ENCODE measurements around the gene SESN3. TPM values are rescaled to one million over a fixed set of nuclear protein-coding genes. Genes with fewer than 3 reads are reported as not detected.
"Not testable (repeated sequence)": the region's sequence is repeated elsewhere in the genome, so short reads cannot be mapped to it uniquely, and the experiment has no call there.

The SESN3 gene
- total RNA-seq, 1 experiment from 2014 or later = 6.3 TPM

- peaks cover 5% of the 10 kb centered on the region for H3K4me1 Mint-ChIP-seq (ENCODE audit: insufficient read depth, unreplicated experiment)
- CTCF ChIA-PET = interaction anchor here (0.6 to 1.0 kb wide), 2 partner anchors 43 to 452 kb away, joined by 3 read pairs; no protein-coding TSS in a partner anchor
- POLR2A ChIA-PET = interaction anchor here (0.6 to 2.3 kb wide), 6 partner anchors 9 to 283 kb away, joined by 3 to 12 read pairs (median 6); partner anchors contain the start of gene SESN3
- no peaks in the 10 kb centered on the region for H3K9me3 Mint-ChIP-seq (ENCODE audit: unreplicated experiment)
- no peak for TF ChIP-seq CTCF (IDR thresholded peaks at IDR 0.05; ENCODE audit: unreplicated experiment)
- H3K4me3 Mint-ChIP-seq (ENCODE audit: unreplicated experiment) = no peak overlapping the region
- BruUV-seq (replicated peaks) = no TSS peak
- no peaks in the 10 kb centered on the region for H3K36me3 Mint-ChIP-seq (ENCODE audit: insufficient read depth, unreplicated experiment)
- no peak overlapping the region for H3K27ac Mint-ChIP-seq (ENCODE audit: low read depth, unreplicated experiment)
- H3K27me3 Mint-ChIP-seq (ENCODE audit: insufficient read depth, unreplicated experiment) = no peaks in the 10 kb centered on the region
- peak; percentile 64 for DNase-seq (ENCODE audit: unreplicated experiment)
- intact Hi-C loops (cut with micrococcal nuclease) = no loop called here
Measured at GRCh38 chr11:95254131-95254704, 23.2 kb upstream of the SESN3 start.

- Mint-ChIP-seq H3K4me1 (ENCODE audit: insufficient read depth, unreplicated experiment) (peaks cover 8% of the 10 kb centered on the region), H3K27me3 (ENCODE audit: insufficient read depth, unreplicated experiment) (no peaks in the 10 kb centered on the region), H3K36me3 (ENCODE audit: insufficient read depth, unreplicated experiment) (no peaks in the 10 kb centered on the region), H3K9me3 (ENCODE audit: unreplicated experiment) (no peaks in the 10 kb centered on the region), H3K4me3 (ENCODE audit: unreplicated experiment) (no peak overlapping the region), H3K27ac (ENCODE audit: low read depth, unreplicated experiment) (no peak overlapping the region)
- BruUV-seq (replicated peaks) = no TSS peak
- CTCF ChIA-PET = interaction anchor here (0.7 to 0.8 kb wide), 3 partner anchors 8 to 21 kb away, joined by 3 to 4 read pairs (median 3); no protein-coding TSS in a partner anchor
- POLR2A ChIA-PET = interaction anchor here (0.5 to 2.3 kb wide), 6 partner anchors 19 to 225 kb away, joined by 3 to 12 read pairs (median 3); partner anchors contain the start of gene SESN3
- TF ChIP-seq CTCF (IDR thresholded peaks at IDR 0.05; ENCODE audit: unreplicated experiment) = no peak
- intact Hi-C loops (cut with micrococcal nuclease) = no loop called here
- DNase-seq (ENCODE audit: unreplicated experiment) = no peak
Measured at GRCh38 chr11:95253141-95253540, 22.1 kb upstream of the SESN3 start.

- H3K27me3 Mint-ChIP-seq (ENCODE audit: insufficient read depth, unreplicated experiment) = no peaks in the 10 kb centered on the region
- H3K4me1 Mint-ChIP-seq (ENCODE audit: insufficient read depth, unreplicated experiment) = peaks cover 8% of the 10 kb centered on the region
- TF ChIP-seq CTCF (IDR thresholded peaks at IDR 0.05; ENCODE audit: unreplicated experiment) = no peak
- DNase-seq (ENCODE audit: unreplicated experiment) = no peak
- POLR2A ChIA-PET = interaction anchor here (0.7 to 2.3 kb wide), 4 partner anchors 18 to 204 kb away, joined by 3 to 12 read pairs (median 3); partner anchors contain the start of gene SESN3
- intact Hi-C loops (cut with micrococcal nuclease) = no loop called here
- no peaks in the 10 kb centered on the region for H3K9me3 Mint-ChIP-seq (ENCODE audit: unreplicated experiment)
- no TSS peak for BruUV-seq (replicated peaks)
- CTCF ChIA-PET = interaction anchor here (0.6 to 0.8 kb wide), 2 partner anchors 20 to 512 kb away, joined by 3 to 5 read pairs; no protein-coding TSS in a partner anchor
- H3K36me3 Mint-ChIP-seq (ENCODE audit: insufficient read depth, unreplicated experiment) = no peaks in the 10 kb centered on the region
- H3K4me3 Mint-ChIP-seq (ENCODE audit: unreplicated experiment) = no peak overlapping the region
- H3K27ac Mint-ChIP-seq (ENCODE audit: low read depth, unreplicated experiment) = no peak overlapping the region
Measured at GRCh38 chr11:95252586-95252985, 21.6 kb upstream of the SESN3 start.

- H3K27ac Mint-ChIP-seq (ENCODE audit: low read depth, unreplicated experiment); H3K4me1 Mint-ChIP-seq (ENCODE audit: insufficient read depth, unreplicated experiment); intact Hi-C loops (cut with micrococcal nuclease); POLR2A ChIA-PET; H3K9me3 Mint-ChIP-seq (ENCODE audit: unreplicated experiment); DNase-seq (ENCODE audit: unreplicated experiment); H3K4me3 Mint-ChIP-seq (ENCODE audit: unreplicated experiment); BruUV-seq (replicated peaks); H3K36me3 Mint-ChIP-seq (ENCODE audit: insufficient read depth, unreplicated experiment); H3K27me3 Mint-ChIP-seq (ENCODE audit: insufficient read depth, unreplicated experiment): not testable (repeated sequence)
- CTCF ChIA-PET = interaction anchor here (0.6 kb wide), 1 partner anchor 513 kb away, joined by 5 read pairs; no protein-coding TSS in a partner anchor
Measured at GRCh38 chr11:95251896-95252295, 20.9 kb upstream of the SESN3 start.
